ENCODE measurements around the gene SKIC8.
A peak's percentile ranks its signal among the peaks of the same experiment; 100 is the strongest.

Gene SKIC8

GRCh38 chr15:78244893-78245292 lies 54.5 kb downstream of the SKIC8 start:
- TF ChIP-seq CTCF (IDR thresholded peaks at IDR 0.05; ENCODE audit: borderline replicate concordance, insufficient read depth, low read depth, low read length) = no peak

GRCh38 chr15:78244101-78244500 lies 55.3 kb downstream of the SKIC8 start:
- TF ChIP-seq CTCF (IDR thresholded peaks at IDR 0.05; ENCODE audit: borderline replicate concordance, insufficient read depth, low read depth, low read length) = no peak
- no peak overlapping the region for H3K4me3 ChIP-seq (ENCODE audit: low read depth, low read length)

More at GRCh38 chr15:78244893-78245292, 54.5 kb downstream of the SKIC8 start:
- H3K4me3 ChIP-seq (ENCODE audit: low read depth, low read length) = no peak overlapping the region

GRCh38 chr15:78243491-78243941 lies 55.9 kb downstream of the SKIC8 start:
- no peak for TF ChIP-seq CTCF (IDR thresholded peaks at IDR 0.05; ENCODE audit: borderline replicate concordance, insufficient read depth, low read depth, low read length)
- H3K4me3 ChIP-seq (ENCODE audit: low read depth, low read length) = no peak overlapping the region

- H3K4me3 ChIP-seq (ENCODE audit: low read depth, low read length) = no peak overlapping the region
- TF ChIP-seq CTCF (IDR thresholded peaks at IDR 0.05; ENCODE audit: borderline replicate concordance, insufficient read depth, low read depth, low read length) = no peak
Observed at GRCh38 chr15:78243058-78243457, 56.4 kb downstream of the SKIC8 start.

GRCh38 chr15:78242128-78242527 lies 57.3 kb downstream of the SKIC8 start:
- peak; percentile 58 for TF ChIP-seq CTCF (IDR thresholded peaks at IDR 0.05; ENCODE audit: borderline replicate concordance, insufficient read depth, low read depth, low read length)
- no peak overlapping the region for H3K4me3 ChIP-seq (ENCODE audit: low read depth, low read length)

- peak; percentile 91 for TF ChIP-seq CTCF (IDR thresholded peaks at IDR 0.05; ENCODE audit: borderline replicate concordance, insufficient read depth, low read depth, low read length)
- H3K4me3 ChIP-seq (ENCODE audit: low read depth, low read length) = no peak overlapping the region
Observed at GRCh38 chr15:78241017-78241416, 58.4 kb downstream of the SKIC8 start.

- no peak overlapping the region for H3K4me3 ChIP-seq (ENCODE audit: low read depth, low read length)
- no peak for TF ChIP-seq CTCF (IDR thresholded peaks at IDR 0.05; ENCODE audit: borderline replicate concordance, insufficient read depth, low read depth, low read length)
Observed at GRCh38 chr15:78239811-78240210, 59.6 kb downstream of the SKIC8 start.
